ENCODE results near the gene CHRNB2.
A peak's percentile ranks its signal among the peaks of the same experiment; 100 is the strongest.

Gene CHRNB2

DNA sequence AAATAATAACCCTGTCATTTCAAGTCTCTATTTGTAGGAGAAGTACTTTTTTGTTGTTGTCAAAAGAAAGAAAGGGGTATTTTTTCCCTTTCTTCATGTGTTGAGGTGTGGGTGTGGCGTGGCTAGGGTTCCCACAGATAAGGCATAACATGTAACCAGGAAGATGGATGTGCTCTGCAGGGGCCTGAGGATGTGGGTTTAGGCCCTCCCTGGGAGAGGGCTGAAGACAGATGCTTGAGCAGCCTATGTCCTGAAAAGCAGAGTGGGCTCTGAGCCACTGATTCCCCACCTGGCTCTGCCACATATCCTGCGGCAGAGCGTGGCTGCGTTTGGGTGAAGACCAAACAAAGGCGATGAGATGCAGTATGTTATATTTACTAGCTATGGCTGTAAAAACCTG, 54.3 kb downstream of the CHRNB2 start (continued):
- TF ChIP-seq ZNF600 (tag by site-specific recombination; IDR thresholded peaks at IDR 0.05) = peak; percentile 62

- no peak overlapping the region for H3K27ac ChIP-seq (ENCODE audit: extremely low read depth, low read depth, low read length)
- no peak overlapping the region for H3K4me3 ChIP-seq (ENCODE audit: low read depth, low read length)
- H3K4me1 ChIP-seq (ENCODE audit: control insufficient read depth, insufficient read depth, low read length) = peaks cover 4% of the 10 kb centered on the region
- H3K36me3 ChIP-seq (ENCODE audit: control insufficient read depth in 2 of 2, insufficient read depth in 1 of 2, low read length in 2 of 2) = peaks cover 0 to 29% of the 10 kb centered on the region in 2 experiments; a peak in 2 of 3 replicates
- TF ChIP-seq, protein P1, sequence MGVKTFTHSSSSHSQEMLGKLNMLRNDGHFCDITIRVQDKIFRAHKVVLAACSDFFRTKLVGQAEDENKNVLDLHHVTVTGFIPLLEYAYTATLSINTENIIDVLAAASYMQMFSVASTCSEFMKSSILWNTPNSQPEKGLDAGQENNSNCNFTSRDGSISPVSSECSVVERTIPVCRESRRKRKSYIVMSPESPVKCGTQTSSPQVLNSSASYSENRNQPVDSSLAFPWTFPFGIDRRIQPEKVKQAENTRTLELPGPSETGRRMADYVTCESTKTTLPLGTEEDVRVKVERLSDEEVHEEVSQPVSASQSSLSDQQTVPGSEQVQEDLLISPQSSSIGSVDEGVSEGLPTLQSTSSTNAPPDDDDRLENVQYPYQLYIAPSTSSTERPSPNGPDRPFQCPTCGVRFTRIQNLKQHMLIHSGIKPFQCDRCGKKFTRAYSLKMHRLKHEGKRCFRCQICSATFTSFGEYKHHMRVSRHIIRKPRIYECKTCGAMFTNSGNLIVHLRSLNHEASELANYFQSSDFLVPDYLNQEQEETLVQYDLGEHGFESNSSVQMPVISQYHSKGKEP (tag by site-specific recombination; IDR thresholded peaks at IDR 0.05) = no peak
- TF ChIP-seq ZNF664 (tag by site-specific recombination; IDR thresholded peaks at IDR 0.05) = peak; percentile 93
- no peaks in the 10 kb centered on the region for H3K9me3 ChIP-seq (ENCODE audit: control insufficient read depth, insufficient read depth, low read depth, low read length)
- POLR2A ChIA-PET = no interaction called here
- CTCF ChIA-PET = no interaction called here
Measured at GRCh38 chr1:154622503-154623039, 55.0 kb downstream of the CHRNB2 start.

DNA sequence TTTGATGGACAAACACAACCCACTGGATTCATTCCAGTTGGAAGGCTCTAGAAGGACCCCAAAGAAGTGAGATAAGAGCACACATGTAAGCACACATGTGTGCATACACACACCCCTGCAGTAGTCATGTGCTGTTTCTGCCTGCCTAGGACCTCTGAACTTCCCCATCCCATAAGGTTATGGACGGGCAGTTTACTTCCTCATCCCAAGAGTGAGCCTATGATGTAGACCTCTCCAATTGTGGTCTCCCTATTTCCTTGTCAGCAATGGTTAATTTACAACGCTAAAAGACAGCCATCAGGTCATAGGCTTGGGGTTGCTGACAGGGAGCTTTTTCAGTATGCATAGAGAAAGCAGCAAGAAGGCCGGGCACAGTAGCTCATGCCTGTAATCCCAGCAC, 55.8 kb downstream of the CHRNB2 start:
- H3K9me3 ChIP-seq (ENCODE audit: control insufficient read depth, insufficient read depth, low read depth, low read length) = no peaks in the 10 kb centered on the region
- peaks cover 4% of the 10 kb centered on the region for H3K4me1 ChIP-seq (ENCODE audit: control insufficient read depth, insufficient read depth, low read length)
- no peak overlapping the region for H3K27ac ChIP-seq (ENCODE audit: extremely low read depth, low read depth, low read length)
- H3K36me3 ChIP-seq (ENCODE audit: control insufficient read depth in 2 of 2, insufficient read depth in 1 of 2, low read length in 2 of 2) = peaks cover 0 to 29% of the 10 kb centered on the region in 2 experiments; a peak in 2 of 3 replicates
- ChIA-PET POLR2A (no interaction called here), CTCF (interaction anchor here (0.6 kb wide), 1 partner anchor 195 kb away, joined by 3 read pairs; no protein-coding TSS in a partner anchor)
- no peak for TF ChIP-seq ZNF324 (tag by site-specific recombination; IDR thresholded peaks at IDR 0.05)
- no peak for TF ChIP-seq FEZF1 (tag by site-specific recombination; IDR thresholded peaks at IDR 0.05)
- TF ChIP-seq, protein P2, sequence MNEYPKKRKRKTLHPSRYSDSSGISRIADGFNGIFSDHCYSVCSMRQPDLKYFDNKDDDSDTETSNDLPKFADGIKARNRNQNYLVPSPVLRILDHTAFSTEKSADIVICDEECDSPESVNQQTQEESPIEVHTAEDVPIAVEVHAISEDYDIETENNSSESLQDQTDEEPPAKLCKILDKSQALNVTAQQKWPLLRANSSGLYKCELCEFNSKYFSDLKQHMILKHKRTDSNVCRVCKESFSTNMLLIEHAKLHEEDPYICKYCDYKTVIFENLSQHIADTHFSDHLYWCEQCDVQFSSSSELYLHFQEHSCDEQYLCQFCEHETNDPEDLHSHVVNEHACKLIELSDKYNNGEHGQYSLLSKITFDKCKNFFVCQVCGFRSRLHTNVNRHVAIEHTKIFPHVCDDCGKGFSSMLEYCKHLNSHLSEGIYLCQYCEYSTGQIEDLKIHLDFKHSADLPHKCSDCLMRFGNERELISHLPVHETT (tag by site-specific recombination; IDR thresholded peaks at IDR 0.05) = no peak
- H3K4me3 ChIP-seq (ENCODE audit: low read depth, low read length) = no peak overlapping the region

GRCh38 chr1:154624746-154625643, 57.4 kb downstream of the CHRNB2 start:
- ChIA-PET POLR2A (interaction anchor here (0.6 kb wide), 1 partner anchor 413 kb away, joined by 4 read pairs; no protein-coding TSS in a partner anchor), CTCF (interaction anchor here (0.6 to 1.6 kb wide), 3 partner anchors 90 to 1950 kb away, joined by 3 read pairs; no protein-coding TSS in a partner anchor)
- Histone ChIP-seq H3K4me1 (ENCODE audit: control insufficient read depth, insufficient read depth, low read length) (peaks cover 4% of the 10 kb centered on the region), H3K27ac (ENCODE audit: extremely low read depth, low read depth, low read length) (no peak overlapping the region), H3K9me3 (ENCODE audit: control insufficient read depth, insufficient read depth, low read depth, low read length) (no peaks in the 10 kb centered on the region), H3K4me3 (ENCODE audit: low read depth, low read length) (no peak overlapping the region), H3K36me3 (ENCODE audit: control insufficient read depth in 2 of 2, insufficient read depth in 1 of 2, low read length in 2 of 2) (peaks cover 0 to 29% of the 10 kb centered on the region in 2 experiments; a peak in 2 of 3 replicates)
- no peak for TF ChIP-seq ZFHX2 (tag by site-specific recombination; conservative IDR thresholded peaks at IDR 0.05)
- no peak for TF ChIP-seq SCRT1 (tag by site-specific recombination; IDR thresholded peaks at IDR 0.05; ENCODE audit: borderline replicate concordance)
- no peak for TF ChIP-seq ZNF19 (tag by site-specific recombination; IDR thresholded peaks at IDR 0.05; ENCODE audit: low read depth)
- TF ChIP-seq ZNF391 (tag by site-specific recombination; IDR thresholded peaks at IDR 0.05; ENCODE audit: borderline replicate concordance, low read depth) = no peak
- TF ChIP-seq ZBTB8A (tag by site-specific recombination; IDR thresholded peaks at IDR 0.05) = no peak
- no peak for TF ChIP-seq ZNF133 (tag by site-specific recombination; IDR thresholded peaks at IDR 0.05)
- no peak for TF ChIP-seq ZNF114 (tag by site-specific recombination; IDR thresholded peaks at IDR 0.05)
- no peak for TF ChIP-seq SP3 (tag by site-specific recombination; IDR thresholded peaks at IDR 0.05)
- TF ChIP-seq, protein P3, sequence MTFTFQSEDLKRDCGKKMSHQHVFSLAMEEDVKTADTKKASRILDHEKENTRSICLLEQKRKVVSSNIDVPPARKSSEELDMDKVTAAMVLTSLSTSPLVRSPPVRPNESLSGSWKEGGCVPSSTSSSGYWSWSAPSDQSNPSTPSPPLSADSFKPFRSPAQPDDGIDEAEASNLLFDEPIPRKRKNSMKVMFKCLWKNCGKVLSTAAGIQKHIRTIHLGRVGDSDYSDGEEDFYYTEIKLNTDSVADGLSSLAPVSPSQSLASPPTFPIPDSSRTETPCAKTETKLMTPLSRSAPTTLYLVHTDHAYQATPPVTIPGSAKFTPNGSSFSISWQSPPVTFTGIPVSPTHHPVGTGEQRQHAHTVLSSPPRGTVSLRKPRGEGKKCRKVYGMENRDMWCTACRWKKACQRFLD (tag by site-specific recombination; IDR thresholded peaks at IDR 0.05) = no peak
- TF ChIP-seq ZNF791 (tag by site-specific recombination; IDR thresholded peaks at IDR 0.05) = no peak
- TF ChIP-seq ZNF292 (tag by site-specific recombination; IDR thresholded peaks at IDR 0.05; ENCODE audit: borderline replicate concordance, low read depth) = no peak
- TF ChIP-seq ZNF585B (tag by site-specific recombination; IDR thresholded peaks at IDR 0.05) = no peak
- TF ChIP-seq ZNF140 (tag by site-specific recombination; IDR thresholded peaks at IDR 0.05) = no peak

Data from HEK293 (cell line).